ENCODE results near the gene COL5A1. TPM values are rescaled to one million over a fixed set of nuclear protein-coding genes. Genes with fewer than 3 reads are reported as not detected.

Gene COL5A1
- total RNA-seq, 1 donor from 2014 or later = 99.6 TPM

DNA sequence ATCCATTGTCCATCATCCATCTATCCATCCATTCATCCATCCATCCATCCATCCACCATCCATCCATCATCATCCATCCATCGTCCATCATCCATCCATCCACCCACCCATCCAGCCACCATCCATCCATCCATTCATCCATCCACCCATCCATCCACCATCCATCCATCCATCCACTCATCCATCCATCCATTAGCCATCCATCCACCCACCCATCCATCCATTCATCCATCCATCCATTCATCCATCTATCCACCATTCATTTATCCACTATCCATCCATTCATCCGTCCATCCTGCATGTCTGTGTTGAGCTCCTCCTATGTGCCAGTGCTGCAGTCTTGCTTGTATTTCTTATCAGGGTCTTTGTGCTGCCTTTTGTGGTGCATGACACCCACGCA lies 44.2 kb downstream of the COL5A1 start:
- Histone ChIP-seq H3K27ac (no peak overlapping the region), H3K4me1 (peaks cover 10 to 47% of the 10 kb centered on the region in 2 donors), H3K9me3 (no peaks in the 10 kb centered on the region), H3K27me3 (no peaks in the 10 kb centered on the region), H3K4me3 (no peak overlapping the region), H3K36me3 (no peaks in the 10 kb centered on the region)
- intact Hi-C loops (cut with DNase I) = no loop called here
- TF ChIP-seq, protein P1, sequence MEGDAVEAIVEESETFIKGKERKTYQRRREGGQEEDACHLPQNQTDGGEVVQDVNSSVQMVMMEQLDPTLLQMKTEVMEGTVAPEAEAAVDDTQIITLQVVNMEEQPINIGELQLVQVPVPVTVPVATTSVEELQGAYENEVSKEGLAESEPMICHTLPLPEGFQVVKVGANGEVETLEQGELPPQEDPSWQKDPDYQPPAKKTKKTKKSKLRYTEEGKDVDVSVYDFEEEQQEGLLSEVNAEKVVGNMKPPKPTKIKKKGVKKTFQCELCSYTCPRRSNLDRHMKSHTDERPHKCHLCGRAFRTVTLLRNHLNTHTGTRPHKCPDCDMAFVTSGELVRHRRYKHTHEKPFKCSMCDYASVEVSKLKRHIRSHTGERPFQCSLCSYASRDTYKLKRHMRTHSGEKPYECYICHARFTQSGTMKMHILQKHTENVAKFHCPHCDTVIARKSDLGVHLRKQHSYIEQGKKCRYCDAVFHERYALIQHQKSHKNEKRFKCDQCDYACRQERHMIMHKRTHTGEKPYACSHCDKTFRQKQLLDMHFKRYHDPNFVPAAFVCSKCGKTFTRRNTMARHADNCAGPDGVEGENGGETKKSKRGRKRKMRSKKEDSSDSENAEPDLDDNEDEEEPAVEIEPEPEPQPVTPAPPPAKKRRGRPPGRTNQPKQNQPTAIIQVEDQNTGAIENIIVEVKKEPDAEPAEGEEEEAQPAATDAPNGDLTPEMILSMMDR (IDR thresholded peaks at IDR 0.05) = no peak
- DNase-seq (ENCODE audit: low spot score in 2 of 2) = no peak

DNA sequence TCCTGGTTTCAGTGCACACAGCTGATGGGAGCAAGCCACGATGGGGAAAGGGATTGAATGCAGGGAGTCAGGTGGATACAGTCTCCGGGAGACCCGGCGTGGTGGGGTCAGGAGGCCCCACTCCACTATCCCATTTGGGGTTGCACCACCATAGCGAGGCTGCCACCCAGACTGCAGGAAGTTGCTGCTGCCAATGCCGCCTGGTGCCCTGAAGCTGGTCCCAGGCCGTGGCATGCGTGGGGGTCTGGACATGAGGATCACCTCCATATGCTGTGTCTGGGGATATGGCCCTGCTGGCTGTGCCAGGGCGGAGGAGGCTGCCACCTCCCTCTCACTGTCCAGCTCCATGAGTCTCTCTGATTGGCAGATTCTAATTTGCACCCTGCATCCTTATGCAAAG lies 45.3 kb downstream of the COL5A1 start:
- TF ChIP-seq, protein P1 (IDR thresholded peaks at IDR 0.05) = no peak
- H3K27me3 ChIP-seq = no peaks in the 10 kb centered on the region
- intact Hi-C loops (cut with DNase I) = no loop called here
- no peak for DNase-seq (ENCODE audit: low spot score in 2 of 2)
- no peak overlapping the region for H3K4me3 ChIP-seq
- no peak overlapping the region for H3K27ac ChIP-seq
- H3K36me3 ChIP-seq = peaks cover 9 to 10% of the 10 kb centered on the region in 2 donors
- no peaks in the 10 kb centered on the region for H3K9me3 ChIP-seq
- peaks cover 3 to 36% of the 10 kb centered on the region in 2 donors for H3K4me1 ChIP-seq

DNA sequence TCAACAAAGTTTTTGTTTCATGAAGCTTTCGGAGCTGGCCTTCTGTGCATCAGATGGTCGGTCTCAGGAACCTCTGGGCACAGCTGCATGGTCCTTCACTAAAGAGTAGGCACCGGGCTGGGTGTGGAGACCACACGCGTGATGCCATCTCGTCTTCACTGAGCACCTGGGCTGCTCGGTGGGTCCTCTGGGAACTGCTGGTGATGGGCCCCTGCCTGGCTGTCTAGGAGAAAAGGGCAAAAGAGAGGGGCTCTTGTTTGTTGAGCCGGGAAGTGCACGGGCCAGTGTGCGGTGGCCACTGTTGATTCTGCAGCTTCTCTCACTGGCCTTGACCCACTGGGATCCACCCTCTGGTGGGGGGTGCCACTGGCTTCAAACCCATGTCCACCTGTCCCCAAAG lies 46.0 kb downstream of the COL5A1 start:
- no peaks in the 10 kb centered on the region for H3K9me3 ChIP-seq
- TF ChIP-seq, protein P1 (IDR thresholded peaks at IDR 0.05) = no peak
- H3K36me3 ChIP-seq = peaks cover 15 to 16% of the 10 kb centered on the region in 2 donors
- DNase-seq (ENCODE audit: low spot score in 2 of 2) = no peak
- no peak overlapping the region for H3K27ac ChIP-seq
- intact Hi-C loops (cut with DNase I) = no loop called here
- H3K27me3 ChIP-seq = no peaks in the 10 kb centered on the region
- no peak overlapping the region for H3K4me3 ChIP-seq
- H3K4me1 ChIP-seq = peaks cover 3 to 29% of the 10 kb centered on the region in 2 donors

DNA sequence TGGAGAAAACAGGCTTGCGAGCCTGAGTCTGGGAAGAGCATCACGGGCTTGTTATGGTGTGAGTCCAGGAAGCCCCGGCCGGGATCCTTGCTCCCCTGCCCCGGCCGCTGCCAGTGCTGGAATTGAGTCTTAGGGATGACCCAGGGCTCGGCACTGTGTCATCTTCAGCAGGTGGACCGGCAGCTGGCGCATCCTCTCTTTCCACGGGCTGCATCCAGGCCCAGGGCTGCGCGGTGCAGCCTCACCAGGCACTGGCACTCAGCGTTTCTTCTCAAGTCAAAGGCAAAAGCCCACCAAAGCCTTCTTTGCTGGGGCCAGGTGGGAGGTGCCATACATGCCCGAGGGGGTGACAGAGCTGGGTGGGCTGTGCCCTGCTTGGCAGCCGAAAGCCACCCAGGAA lies 46.6 kb downstream of the COL5A1 start:
- DNase-seq (ENCODE audit: low spot score in 2 of 2) = no peak
- no peak overlapping the region for H3K4me3 ChIP-seq
- intact Hi-C loops (cut with DNase I) = loop anchor here (2.0 kb wide), 1 partner anchor 47 kb away; the partner anchor contains the start of gene COL5A1
- H3K27ac ChIP-seq = no peak overlapping the region
- peaks cover 3 to 22% of the 10 kb centered on the region in 2 donors for H3K4me1 ChIP-seq
- H3K27me3 ChIP-seq = no peaks in the 10 kb centered on the region
- TF ChIP-seq, protein P1 (IDR thresholded peaks at IDR 0.05) = no peak
- no peaks in the 10 kb centered on the region for H3K9me3 ChIP-seq
- peaks cover 18 to 21% of the 10 kb centered on the region in 2 donors for H3K36me3 ChIP-seq

DNA sequence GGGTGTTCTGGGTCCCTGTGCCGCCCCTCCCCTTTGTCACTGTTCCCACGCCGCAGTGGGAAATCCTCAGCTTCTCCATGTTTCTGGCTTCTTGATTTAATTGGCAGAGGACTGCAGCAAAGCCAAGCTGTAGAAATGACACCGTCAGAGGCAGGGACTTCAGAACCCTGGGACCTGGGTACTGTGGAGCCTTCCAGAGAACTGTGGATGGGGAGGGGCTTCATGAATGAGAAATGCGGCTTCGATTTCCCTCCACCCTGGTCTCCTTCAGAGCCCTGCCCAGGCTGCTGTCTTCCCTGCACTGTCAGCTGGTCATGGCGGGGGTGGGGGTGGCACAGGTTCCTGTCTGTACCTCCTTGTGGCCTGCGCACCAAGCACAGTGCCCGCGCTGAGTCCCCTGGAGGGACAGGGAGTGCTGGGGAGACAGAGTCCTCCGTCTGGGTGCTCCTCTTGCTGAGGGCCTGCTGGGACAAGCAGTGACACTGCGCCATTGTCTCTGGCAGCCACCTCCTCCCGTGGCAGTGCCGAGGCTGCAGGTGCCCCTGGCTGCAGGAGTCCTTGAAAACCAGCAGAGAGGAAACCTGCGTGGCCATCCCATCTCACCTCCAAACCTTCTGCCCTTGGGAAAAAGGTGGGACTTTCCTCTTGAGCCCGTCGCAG lies 47.2 kb downstream of the COL5A1 start:
- H3K4me1 ChIP-seq = peaks cover 3 to 18% of the 10 kb centered on the region in 2 donors
- H3K4me3 ChIP-seq = no peak overlapping the region
- intact Hi-C loops (cut with DNase I) = loop anchor here (2.0 kb wide), 1 partner anchor 48 kb away; the partner anchor contains the start of gene COL5A1
- no peak for DNase-seq (ENCODE audit: low spot score in 2 of 2)
- H3K9me3 ChIP-seq = no peaks in the 10 kb centered on the region
- TF ChIP-seq, protein P1 (IDR thresholded peaks at IDR 0.05) = no peak
- H3K27me3 ChIP-seq = no peaks in the 10 kb centered on the region
- no peak overlapping the region for H3K27ac ChIP-seq
- H3K36me3 ChIP-seq = peaks cover 18 to 25% of the 10 kb centered on the region in 2 donors
